ENCODE measurements around the gene CETN1.

CETN1 gene

GRCh38 chr18:580154-580553 is at the start of gene CETN1:
Gene CETN1, plus strand, starts transcription at chr18:580380. Its CDS starts 29 bp downstream, at chr18:580409.
- DNase-seq: no peak

GRCh38 chr18:532018-532417 is 48.2 kb upstream of the CETN1 start:
- no peak for DNase-seq

DNA sequence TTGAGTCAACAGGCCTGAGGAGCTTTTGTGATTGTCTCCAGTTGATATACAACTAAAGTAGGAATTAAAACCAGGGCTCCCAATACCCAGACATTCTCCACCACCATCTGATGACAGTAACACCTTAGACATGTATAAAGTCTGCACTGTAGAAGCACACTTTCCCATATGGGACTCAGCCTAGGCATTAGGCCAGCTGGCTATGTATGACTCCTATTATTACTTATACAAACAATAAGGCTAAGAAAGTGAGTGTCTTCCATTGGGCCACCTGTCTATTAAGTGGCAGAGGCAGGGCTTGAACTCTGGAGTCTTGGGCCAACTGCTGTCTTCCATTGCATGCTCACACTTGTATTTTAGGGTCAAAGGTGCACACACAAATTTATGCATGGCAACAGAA is 47.5 kb upstream of the CETN1 start:
- no peak for DNase-seq

DNA sequence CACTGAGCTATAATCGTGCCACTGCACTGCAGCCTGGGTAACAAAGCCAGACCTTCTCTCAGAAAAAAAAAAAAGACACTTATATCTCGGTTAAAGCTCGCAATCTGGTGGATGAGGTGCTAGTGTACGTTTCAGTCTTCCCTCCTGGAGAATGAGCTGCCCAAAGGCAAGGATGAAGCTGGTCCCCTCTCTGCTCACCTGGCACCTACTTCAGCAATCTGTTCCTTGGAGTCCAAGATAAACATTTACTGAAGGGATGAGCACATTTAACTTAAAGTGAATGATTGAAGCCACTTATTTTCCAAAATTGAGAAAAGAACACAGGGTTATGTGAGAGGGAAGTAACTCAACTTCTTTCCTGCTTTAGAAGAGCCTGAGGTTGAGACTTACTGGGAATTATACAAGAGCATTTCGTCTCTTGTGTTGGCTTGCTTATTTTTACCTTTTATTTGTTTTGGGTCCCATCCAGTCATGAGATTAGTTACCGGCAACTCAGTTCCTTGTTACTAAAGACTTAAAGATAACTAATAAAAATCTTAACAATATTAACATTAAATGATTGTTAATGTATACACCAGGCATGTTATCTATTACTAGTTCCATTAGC is 46.1 kb upstream of the CETN1 start:
- DNase-seq: no peak

- DNase-seq: no peak
Observed at GRCh38 chr18:543447-544078, 36.6 kb upstream of the CETN1 start.

- no peak for DNase-seq
Observed at GRCh38 chr18:549967-550366, 30.2 kb upstream of the CETN1 start.

DNA sequence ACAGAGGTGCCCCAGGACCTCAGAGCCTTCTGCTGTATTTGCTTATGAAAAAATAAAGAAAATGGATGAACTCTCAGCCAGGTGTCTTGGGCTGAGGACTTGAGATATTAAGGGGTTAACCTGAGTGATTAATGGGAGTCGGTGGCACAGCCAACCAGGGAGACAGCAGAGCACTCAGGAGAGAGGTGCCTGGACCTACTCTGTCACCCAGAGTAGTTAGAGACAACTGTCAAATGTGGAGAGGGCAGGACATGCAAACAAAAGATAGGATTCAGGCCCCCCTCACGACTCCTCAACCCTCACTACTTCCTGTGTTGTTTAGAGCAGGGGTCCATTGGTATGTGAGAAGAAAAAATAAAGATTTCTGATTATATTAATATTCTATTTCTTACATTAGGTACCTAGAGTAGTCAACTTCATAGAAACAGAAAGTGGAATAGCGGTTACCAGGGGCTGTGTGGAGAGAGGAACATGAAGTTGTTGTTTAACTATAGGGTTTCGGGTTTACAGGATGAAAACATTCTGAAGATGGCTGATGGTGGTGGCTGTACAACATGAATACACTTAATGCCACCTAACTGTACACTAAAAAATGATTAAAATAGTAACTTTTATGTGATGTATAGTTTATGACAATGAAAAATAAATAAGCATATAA is 28.6 kb upstream of the CETN1 start:
- no peak for DNase-seq

GRCh38 chr18:555705-556457 is 24.3 kb upstream of the CETN1 start:
- no peak for DNase-seq

GRCh38 chr18:564708-565561 is 15.2 kb upstream of the CETN1 start:
- no peak for DNase-seq

DNA sequence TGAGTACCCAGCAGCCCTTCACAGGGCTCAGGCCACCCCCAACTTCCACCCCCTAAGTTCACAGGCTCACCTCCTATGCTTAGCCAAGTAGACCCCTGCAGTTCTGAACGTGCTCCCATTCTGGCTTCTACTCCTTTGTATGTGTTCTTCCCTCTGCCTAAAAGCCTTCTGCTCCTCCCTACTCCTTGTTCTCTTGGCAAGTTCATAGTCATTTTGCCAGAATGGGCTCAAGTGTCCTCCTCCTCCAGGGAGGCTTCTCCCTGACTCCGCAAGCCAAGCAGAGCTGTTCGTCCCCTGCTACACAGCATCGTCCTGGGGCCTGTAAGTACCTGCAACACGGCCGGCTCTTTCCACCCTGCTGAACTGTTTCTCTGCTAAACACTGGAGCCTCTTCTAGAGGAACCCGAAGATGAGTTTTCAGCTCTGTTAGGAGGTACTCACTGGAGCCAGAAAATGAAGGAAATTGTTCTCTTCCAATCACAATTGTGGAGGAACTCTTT is 14.6 kb upstream of the CETN1 start:
- no peak for DNase-seq

GRCh38 chr18:567122-567521 is 13.1 kb upstream of the CETN1 start:
- DNase-seq: no peak

- DNase-seq: no peak
Observed at GRCh38 chr18:568731-569130, 11.4 kb upstream of the CETN1 start.

DNA sequence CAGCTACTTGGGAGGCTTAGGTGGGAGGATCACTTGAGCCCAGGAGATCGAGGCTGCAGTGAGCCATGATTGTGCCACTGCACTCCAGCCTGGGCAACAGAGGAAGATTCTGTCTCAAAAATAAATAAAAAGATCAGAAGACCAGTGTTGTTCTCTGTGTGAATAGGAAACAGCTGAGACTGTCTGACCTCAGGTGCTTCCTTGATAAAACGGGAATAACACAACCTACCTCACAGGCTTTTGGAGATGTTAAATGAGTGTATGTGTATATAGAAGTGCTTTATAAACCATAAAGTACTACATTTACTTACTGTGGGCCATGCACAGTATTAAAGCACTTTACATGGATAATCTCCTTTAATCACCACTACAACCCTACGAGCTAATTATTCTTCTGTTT is 9.9 kb upstream of the CETN1 start:
- no peak for DNase-seq

DNA sequence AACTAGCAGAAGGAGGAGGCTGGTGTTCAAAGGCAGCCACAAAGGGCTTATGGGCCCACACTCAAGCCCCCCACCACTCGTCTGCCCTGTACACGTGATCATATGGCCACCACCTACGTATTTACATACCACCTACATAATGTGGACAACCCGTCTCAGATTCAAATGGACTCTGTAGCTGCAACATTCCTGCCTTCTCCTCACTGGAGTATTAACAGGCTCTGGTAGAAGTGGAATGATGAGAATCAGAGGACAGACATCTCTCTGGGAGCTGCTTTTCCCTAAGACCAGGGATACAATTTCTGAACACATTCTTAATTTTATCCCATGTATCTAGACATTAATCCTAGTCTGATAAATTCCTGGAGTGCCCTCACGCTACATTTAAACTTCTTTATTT is 9.5 kb upstream of the CETN1 start:
- no peak for DNase-seq

DNA sequence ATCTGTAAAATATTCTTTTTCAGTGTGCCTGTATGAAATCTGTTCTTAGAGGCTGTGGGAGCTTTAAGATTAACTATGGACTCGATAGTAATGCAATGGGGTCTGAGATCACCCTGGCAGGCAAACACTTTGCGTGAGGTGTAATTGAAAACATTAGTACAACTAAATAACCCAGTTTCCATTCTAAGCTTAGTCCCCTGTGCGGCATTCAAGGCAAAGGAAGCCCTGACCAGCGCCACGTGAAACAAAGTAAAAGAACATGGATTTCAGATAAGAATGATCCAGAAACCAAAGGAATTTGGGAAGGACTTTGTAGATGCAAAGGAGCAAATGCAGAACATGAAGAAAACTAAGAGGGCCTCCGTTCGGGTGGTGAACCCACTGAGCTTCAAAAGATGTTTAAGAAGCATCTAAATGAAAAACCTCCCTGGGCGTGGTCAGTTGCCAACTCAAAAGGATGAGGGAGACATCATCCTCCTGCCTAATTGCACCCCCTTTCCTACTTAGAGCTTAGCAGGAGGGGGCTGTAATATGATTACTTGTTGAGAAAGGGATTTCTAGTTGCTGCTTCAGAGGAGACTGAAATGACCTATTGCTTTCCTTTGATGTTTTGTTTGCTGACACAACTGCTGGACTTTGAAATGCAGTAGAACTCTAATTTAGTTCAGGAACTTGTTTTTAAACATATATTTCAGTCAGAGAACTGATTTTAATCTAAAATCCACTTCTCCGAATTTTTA is 7.9 kb upstream of the CETN1 start:
- DNase-seq: no peak

GRCh38 chr18:572831-573289 is 7.3 kb upstream of the CETN1 start:
- no peak for DNase-seq

DNA sequence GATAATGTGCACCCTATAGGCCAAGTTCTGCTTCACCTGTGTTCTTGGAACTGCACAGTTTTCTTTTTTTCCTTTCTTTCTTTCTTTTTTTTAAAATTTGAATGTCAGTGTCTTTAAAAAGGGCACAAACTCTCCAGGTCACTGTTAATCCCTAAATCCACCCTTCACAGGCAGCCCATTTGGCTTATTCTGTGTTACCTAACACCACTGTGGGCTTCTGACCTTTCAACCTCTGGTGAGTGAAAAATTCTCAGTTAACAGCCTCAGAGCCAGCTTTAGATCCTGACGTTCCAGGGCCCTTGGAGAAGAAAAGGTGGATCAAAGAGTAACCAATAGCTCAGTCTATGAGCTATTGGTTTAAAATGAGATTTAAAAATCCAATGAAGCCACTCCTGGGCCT is 6.8 kb upstream of the CETN1 start:
- no peak for DNase-seq

DNA sequence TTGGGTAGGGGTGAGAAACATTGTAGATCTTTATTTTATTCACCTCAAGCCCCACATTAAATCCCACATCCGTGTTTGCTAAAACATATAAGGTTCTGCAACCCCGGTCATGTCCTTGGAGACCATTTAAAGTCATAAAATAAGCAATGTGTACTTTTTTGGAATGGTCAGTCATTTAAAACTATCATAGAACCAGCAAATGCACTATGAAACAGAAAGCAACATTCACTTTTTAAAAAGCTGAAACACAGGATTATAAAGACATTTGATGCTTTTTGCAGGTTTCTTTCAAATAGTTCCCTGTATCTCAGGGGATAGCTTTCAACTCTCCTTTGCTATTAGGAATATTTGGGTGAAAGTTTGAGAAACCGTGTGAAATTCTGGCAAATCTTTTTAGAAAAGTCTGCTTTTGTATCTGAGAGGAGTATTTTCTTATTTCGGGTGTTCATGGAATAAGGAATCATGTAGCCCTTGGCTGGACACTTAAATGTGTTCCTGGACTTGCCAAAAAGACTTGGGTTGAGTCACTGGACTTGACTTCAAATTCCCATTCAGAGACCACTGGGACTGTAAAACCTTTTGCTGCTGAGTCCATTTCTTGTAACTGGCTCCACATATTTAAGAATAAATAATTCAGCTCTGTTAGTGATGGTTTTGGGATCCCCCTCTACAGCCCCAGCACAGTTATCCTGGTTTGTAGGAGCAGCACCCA is 5.9 kb upstream of the CETN1 start:
- DNase-seq: no peak

DNA sequence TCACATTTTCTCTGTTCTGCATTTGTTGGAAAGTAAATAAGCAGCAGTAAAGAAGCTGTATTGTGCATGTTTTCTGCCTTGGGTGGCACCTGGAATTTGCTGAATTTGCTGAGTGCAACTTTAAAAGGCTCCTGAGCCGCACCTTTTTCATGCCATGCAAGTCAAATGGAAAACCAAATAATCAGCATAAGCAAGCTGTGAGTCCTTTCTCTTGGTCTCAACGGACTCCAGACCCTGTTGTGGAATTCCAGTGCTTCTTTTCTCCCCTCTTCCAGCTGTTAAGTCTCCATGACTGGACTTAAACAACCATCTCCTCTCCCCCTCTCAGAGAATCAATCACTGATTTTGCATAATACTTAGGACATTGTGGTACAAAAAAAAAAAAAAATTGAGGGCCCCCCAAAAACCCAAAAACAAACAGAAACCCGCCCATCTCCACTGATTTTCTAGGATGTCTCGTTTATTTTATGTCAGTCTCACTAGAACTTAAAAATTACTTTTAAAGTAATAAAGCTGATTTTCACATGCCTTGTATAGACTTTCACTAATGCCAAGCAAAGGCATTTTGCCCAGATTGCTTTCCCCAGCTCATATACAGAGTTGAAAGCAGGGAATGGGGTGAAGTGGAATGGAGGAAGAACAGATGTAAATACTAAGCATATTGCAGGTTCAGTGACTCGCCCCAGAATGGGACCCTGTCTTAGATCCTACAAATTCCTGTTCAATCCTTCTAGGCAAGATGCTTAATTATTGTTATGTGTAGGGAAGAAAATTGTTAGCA is 5.1 kb upstream of the CETN1 start:
- DNase-seq: no peak

GRCh38 chr18:576924-577323 is 3.3 kb upstream of the CETN1 start:
- DNase-seq: no peak
